PFSK-1 (cell line): ENCODE results near the gene CDH7.

Source experiments
- FOXP2 ChIP-seq: optimal IDR thresholded peaks from 2 replicates; pipeline ENCODE3; 2011; ENCODE audit warnings: borderline replicate concordance, control low read depth, inconsistent platforms; ENCODE audit not compliant: insufficient read depth; ENCODE audit errors: extremely low read length, extremely low read depth
- POLR2AphosphoS5 ChIP-seq: IDR thresholded peaks from 2 replicates; pipeline ENCODE4 v1.6.1; 2012; ENCODE audit warnings: low read depth, mild to moderate bottlenecking, control low read depth, low read length, moderate library complexity
- SIN3A ChIP-seq: IDR thresholded peaks from 2 replicates; pipeline ENCODE4 v1.6.1; 2012; ENCODE audit warnings: mild to moderate bottlenecking, low read length, moderate library complexity, borderline replicate concordance; ENCODE audit not compliant: insufficient read depth
- TAF1 ChIP-seq: IDR thresholded peaks from 2 replicates; pipeline ENCODE4 v1.6.1; 2012; ENCODE audit warnings: low read length, control low read depth, borderline replicate concordance; ENCODE audit not compliant: insufficient read depth
- TF ChIP-seq, protein P1 (sequence below), 2 experiments: IDR thresholded peaks; 2 replicates each; pipeline versions ENCODE4 v1.6.1 to v1.8.0; 2011 to 2012; ENCODE audit warnings: low read depth in 2 of 2, low read length in 2 of 2, control low read depth in 1 of 2, inconsistent platforms in 1 of 2, mild to moderate bottlenecking in 1 of 2, moderate library complexity in 1 of 2; ENCODE audit not compliant: insufficient read depth in 1 of 2

Gene CDH7

DNA sequence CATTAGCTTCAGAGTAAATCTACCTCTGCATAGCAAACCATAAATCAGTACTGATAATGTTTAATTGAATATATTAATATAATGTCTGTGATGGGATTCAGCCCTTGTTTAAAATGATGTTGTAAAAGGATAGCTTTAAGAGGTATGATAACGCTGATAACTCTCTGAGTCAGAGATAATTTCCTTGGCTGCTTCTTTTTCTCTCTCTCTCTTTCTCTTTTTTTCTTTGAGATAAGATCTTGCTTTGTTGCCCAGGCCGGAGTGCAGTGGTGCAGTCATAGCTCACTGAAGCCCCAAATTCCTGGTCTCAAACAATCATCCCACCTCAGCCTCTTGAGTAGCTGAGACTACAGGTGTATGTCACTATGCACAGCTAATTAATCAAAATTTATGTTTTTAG lies 35.7 kb downstream of the CDH7 start:
- TF ChIP-seq FOXP2 (no peak), POLR2AphosphoS5 (no peak), TAF1 (no peak), SIN3A (no peak)
- TF ChIP-seq, protein P1, sequence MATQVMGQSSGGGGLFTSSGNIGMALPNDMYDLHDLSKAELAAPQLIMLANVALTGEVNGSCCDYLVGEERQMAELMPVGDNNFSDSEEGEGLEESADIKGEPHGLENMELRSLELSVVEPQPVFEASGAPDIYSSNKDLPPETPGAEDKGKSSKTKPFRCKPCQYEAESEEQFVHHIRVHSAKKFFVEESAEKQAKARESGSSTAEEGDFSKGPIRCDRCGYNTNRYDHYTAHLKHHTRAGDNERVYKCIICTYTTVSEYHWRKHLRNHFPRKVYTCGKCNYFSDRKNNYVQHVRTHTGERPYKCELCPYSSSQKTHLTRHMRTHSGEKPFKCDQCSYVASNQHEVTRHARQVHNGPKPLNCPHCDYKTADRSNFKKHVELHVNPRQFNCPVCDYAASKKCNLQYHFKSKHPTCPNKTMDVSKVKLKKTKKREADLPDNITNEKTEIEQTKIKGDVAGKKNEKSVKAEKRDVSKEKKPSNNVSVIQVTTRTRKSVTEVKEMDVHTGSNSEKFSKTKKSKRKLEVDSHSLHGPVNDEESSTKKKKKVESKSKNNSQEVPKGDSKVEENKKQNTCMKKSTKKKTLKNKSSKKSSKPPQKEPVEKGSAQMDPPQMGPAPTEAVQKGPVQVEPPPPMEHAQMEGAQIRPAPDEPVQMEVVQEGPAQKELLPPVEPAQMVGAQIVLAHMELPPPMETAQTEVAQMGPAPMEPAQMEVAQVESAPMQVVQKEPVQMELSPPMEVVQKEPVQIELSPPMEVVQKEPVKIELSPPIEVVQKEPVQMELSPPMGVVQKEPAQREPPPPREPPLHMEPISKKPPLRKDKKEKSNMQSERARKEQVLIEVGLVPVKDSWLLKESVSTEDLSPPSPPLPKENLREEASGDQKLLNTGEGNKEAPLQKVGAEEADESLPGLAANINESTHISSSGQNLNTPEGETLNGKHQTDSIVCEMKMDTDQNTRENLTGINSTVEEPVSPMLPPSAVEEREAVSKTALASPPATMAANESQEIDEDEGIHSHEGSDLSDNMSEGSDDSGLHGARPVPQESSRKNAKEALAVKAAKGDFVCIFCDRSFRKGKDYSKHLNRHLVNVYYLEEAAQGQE (IDR thresholded peaks at IDR 0.05; ENCODE audit: insufficient read depth in 1 of 2, low read depth in 2 of 2, low read length in 2 of 2): no peak

DNA sequence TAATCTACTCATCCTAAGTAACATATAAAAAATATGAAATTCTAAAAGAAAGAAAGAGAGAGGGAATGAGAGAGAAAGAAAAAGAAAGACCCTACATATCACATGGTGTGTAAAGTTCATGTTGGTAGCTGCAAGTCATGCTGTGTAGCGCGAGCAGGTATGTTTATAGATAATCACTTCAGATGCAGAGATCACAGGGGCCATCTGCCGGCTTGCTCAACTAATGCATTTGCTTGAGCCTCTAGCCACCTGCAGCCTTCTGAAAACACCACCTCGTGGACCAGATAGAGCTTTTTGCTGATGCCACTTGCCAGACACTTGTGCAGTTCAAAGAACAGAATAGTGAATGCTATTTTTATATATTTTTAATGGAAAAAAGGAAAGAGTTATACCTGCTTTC lies 37.6 kb downstream of the CDH7 start:
- TF ChIP-seq TAF1 (no peak), SIN3A (no peak), POLR2AphosphoS5 (no peak), FOXP2 (no peak)
- TF ChIP-seq, protein P1 (IDR thresholded peaks at IDR 0.05; ENCODE audit: insufficient read depth in 1 of 2, low read depth in 2 of 2, low read length in 2 of 2): no peak

DNA sequence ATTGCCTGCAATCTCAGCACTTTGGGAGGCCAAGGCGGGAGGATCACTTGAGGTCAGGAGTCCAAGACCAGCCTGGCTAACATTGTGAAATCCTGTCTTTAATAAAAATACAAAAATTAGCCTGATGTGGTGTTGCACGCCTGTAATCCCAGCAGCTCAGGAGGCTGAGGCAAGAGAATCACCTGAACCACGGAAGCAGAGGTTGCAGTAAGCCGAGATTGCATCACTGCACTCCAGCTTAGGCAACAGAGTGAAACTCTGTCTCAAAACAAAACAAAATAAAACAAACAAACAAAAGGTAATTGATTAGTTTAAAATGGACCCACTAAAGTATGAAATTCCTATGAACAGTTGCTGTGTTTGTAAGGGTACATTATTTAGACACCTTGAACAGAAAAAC lies 39.8 kb downstream of the CDH7 start:
- no peak for TF ChIP-seq SIN3A
- TF ChIP-seq FOXP2: no peak
- TF ChIP-seq POLR2AphosphoS5: no peak
- TF ChIP-seq, protein P1 (IDR thresholded peaks at IDR 0.05; ENCODE audit: insufficient read depth in 1 of 2, low read depth in 2 of 2, low read length in 2 of 2): no peak
- no peak for TF ChIP-seq TAF1

DNA sequence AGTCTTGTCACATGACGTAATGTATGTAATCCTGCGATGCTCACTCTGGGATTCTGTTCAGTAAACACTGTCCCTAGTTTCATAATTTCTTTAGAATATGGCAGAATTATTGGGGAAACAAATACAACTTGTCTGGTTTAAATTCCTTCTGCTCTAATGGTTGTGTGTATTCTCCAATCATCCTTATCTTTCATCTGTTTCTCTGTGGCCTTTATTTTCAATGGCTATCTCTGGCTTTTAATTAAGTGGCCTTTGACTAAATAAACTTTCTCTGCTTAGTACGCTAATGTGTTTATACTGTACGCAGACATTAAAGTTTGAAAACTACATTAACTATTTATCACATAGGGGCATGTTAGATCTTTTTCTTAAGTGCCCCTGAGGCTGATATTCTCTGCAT lies 40.9 kb downstream of the CDH7 start:
- TF ChIP-seq TAF1: no peak
- TF ChIP-seq, protein P1 (IDR thresholded peaks at IDR 0.05; ENCODE audit: insufficient read depth in 1 of 2, low read depth in 2 of 2, low read length in 2 of 2): no peak
- no peak for TF ChIP-seq SIN3A
- no peak for TF ChIP-seq FOXP2
- TF ChIP-seq POLR2AphosphoS5: no peak

- TF ChIP-seq TAF1 (no peak), FOXP2 (no peak), SIN3A (no peak), POLR2AphosphoS5 (no peak)
- TF ChIP-seq, protein P1 (IDR thresholded peaks at IDR 0.05; ENCODE audit: insufficient read depth in 1 of 2, low read depth in 2 of 2, low read length in 2 of 2): no peak
Observed at GRCh38 chr18:65792456-65793074, 41.8 kb downstream of the CDH7 start.
